Activated naive CD4-positive, alpha-beta T cell treated with Interleukin-2 at 50 U/mL for 16 hours (primary cell): ENCODE data around the gene NOL9.
A peak's percentile ranks its signal among the peaks of the same experiment; 100 is the strongest.
"Not testable (repeated sequence)": the region's sequence is repeated elsewhere in the genome, so short reads cannot be mapped to it uniquely, and the experiment has no call there.

Source experiments
- DNase-seq: peaks from one replicate; pipeline ENCODE4 v3.0.0-alpha.2; 2020

The NOL9 gene

GRCh38 chr1:6554031-6554906, at the start of gene NOL9:
Gene NOL9 (minus strand): TSS chr1:6554513. CDS start chr1:6554502, 11 bp downstream.
- DNase-seq: peak; percentile 95

- peak; percentile 57 for DNase-seq
Measured at GRCh38 chr1:6603238-6603914, 49.1 kb upstream of the NOL9 start.

- DNase-seq: peak; percentile 91
Measured at GRCh38 chr1:6602669-6603237, 48.4 kb upstream of the NOL9 start, which contains the start of gene KLHL21. Gene KLHL21 (minus strand): TSS chr1:6602869. CDS start chr1:6602817, 52 bp downstream.

- DNase-seq: peak; percentile 35
Measured at GRCh38 chr1:6601923-6602668, 47.8 kb upstream of the NOL9 start.

GRCh38 chr1:6601049-6601922, 47.0 kb upstream of the NOL9 start:
- DNase-seq: peak; percentile 87

GRCh38 chr1:6600410-6601048, 46.2 kb upstream of the NOL9 start:
- no peak for DNase-seq

- DNase-seq: not testable (repeated sequence)
Measured at GRCh38 chr1:6599991-6600390, 45.7 kb upstream of the NOL9 start.

- peak; percentile 70 for DNase-seq
Measured at GRCh38 chr1:6599141-6599975, 45.0 kb upstream of the NOL9 start.

GRCh38 chr1:6597777-6598131, 43.4 kb upstream of the NOL9 start:
- no peak for DNase-seq

- DNase-seq: no peak
Measured at GRCh38 chr1:6596886-6597776, 42.8 kb upstream of the NOL9 start.

GRCh38 chr1:6596351-6596750, 42.0 kb upstream of the NOL9 start:
- DNase-seq: no peak

- no peak for DNase-seq
Measured at GRCh38 chr1:6594977-6595740, 40.8 kb upstream of the NOL9 start.

GRCh38 chr1:6593810-6594209, 39.5 kb upstream of the NOL9 start:
- no peak for DNase-seq

GRCh38 chr1:6592865-6593593, 38.7 kb upstream of the NOL9 start:
- DNase-seq: no peak

GRCh38 chr1:6592441-6592840, 38.1 kb upstream of the NOL9 start:
- DNase-seq: no peak

- DNase-seq: no peak
Measured at GRCh38 chr1:6591644-6592043, 37.3 kb upstream of the NOL9 start.

- no peak for DNase-seq
Measured at GRCh38 chr1:6591222-6591621, 36.9 kb upstream of the NOL9 start.

- no peak for DNase-seq
Measured at GRCh38 chr1:6590046-6590445, 35.7 kb upstream of the NOL9 start.
